Activated T-helper 9 cell treated with anti-CD3 and anti-CD28 coated beads, Interleukin-2, amount 50 U/mL, for 16 hours (primary cell): Measurements from ENCODE around the gene AFAP1L1.
"Not testable (repeated sequence)": the region's sequence is repeated elsewhere in the genome, so short reads cannot be mapped to it uniquely, and the experiment has no call there.

Source experiments
- DNase-seq: peaks from one replicate; pipeline ENCODE4 v3.0.0-alpha.2; 2020; ENCODE audit warnings: low read depth

AFAP1L1 gene

DNA sequence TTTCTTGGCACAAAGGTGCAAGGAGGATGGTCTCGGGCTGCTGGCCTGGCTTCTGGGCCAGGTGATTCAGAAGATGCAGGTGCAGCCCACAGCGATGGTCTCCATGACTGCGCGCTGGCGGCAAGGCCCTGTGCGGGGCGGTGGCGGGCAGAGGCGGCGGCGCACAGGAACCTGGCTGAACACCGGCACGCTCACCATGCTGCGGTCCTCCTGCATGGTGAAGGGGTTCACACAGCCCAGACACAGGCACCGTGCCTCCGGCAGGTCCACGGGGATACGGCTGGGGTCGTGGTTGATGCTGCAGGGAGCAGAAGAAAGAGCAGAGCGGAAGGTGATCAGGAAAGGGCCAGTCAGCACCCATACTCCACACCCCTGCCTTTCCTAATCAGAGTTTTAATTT lies 102.6 kb downstream of the AFAP1L1 start:
- no peak for DNase-seq

DNA sequence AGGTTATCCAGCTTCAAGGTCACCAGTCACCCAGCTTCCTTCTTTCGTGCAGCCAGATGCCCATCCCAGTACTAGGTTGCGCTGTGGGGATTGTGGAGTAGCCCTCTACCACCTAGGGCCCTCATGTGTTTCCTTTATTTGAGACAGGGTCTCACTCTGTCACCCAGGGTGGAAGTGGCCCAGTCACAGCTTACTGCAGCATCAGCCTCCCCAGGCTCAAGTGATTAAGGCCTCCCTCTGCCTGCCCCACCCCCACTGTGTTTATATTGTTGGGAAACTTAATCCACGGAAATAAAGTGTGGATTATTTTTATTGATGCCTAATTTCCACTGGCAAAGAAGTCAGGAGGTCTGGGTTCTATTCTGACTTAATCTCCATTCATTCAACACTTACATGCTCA lies 103.1 kb downstream of the AFAP1L1 start:
- no peak for DNase-seq

DNA sequence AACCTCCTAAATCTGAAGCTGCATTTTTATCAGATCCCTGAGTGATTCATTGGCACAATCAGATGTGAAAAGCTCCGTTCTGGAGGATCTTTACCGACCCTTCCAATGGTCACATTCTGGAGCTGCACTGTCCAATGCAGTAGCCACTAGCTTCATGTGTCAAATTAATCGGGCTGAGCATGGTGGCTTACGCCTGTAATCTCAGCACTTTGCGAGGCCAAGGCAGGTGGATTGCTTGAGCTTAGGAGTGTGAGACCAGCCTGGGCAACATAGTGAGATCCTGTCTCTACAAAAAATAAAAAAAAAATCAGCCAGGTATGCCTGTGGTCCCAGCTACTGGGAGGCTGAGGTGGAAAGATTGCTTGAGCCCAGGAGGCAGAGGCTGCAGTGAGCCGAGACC lies 103.8 kb downstream of the AFAP1L1 start:
- no peak for DNase-seq

DNA sequence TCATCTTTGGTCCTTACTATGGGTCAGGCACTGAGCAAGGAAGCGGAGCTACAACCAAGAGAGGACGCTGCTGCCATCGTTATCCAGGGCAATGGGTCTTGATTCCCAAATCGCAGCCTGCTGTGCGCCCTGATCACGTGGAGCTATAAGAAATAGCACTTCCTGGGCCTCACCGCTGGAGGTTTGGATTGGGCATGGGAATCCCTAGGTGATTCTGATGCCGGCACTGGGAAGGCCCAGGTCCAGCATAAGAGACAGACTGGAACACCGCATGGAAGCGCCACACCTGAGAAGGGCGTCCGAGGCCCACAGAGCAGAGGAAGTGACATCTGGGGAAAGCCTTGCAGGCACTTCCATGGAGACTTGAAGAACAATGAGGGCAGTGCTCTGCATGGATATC lies 104.4 kb downstream of the AFAP1L1 start:
- DNase-seq: no peak

GRCh38 chr5:149376711-149377447 lies 105.2 kb downstream of the AFAP1L1 start:
- no peak for DNase-seq

DNA sequence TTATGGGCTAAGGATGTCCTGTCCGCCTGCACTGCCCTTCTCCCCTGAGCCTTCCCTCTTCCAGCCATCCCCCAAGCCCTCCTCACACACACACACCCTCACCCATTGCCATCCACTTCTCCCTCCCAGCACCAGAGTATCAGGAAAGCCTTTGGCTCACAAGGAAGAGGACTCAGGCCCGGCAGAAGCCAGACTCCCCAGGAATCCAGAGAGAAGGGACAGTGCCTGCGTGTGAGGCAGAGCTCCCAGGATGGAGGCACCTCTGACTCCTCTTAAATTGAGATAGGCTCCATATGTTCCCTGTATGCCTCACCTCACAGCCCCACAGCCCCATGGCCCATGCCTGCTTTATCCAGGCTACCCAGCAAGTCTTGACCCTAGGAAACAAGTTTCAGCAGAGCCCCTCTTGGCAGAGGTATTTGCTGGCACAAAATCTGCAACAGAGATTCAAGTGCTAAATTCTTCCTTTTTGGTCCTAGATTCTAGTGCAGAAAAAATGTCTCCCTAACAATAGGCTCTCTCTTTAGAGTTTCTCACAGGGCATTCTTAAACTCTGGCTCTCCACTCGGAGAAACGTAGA lies 106.7 kb downstream of the AFAP1L1 start:
- DNase-seq: no peak

DNA sequence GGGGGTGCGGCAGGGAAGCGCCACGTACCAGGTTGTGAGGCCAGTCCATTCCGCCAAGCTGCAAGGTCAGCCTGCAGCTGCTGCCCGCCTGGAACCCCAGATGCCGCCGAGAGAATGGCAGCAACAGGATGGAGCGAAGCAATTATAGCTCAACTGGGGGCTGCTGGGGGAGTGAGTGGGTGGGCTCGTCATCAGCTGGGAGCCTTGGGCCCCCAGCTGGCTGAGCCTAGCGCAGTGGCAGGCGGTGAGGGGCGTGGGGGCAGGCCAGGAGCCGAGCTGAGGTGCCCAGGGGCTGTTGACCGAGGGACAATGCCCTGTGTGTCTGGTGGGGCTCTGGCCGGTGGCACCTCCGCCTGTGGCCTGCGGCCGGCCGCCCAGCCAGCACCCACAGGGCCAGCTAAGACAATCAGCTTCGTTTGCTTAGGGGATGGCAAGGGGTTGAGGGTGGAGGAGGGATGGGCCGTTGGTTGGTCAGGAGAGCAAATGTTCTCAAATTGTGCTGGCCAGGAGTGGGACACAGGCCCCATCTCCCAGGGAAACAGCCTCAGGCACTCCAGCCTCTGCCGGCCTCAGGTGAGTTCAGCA lies 107.6 kb downstream of the AFAP1L1 start, which contains the start of gene IL17B:
Gene IL17B (minus strand): TSS at position 116 of the 585 bp plus-strand sequence. CDS start 67 bp downstream, at position 49.
- no peak for DNase-seq

DNA sequence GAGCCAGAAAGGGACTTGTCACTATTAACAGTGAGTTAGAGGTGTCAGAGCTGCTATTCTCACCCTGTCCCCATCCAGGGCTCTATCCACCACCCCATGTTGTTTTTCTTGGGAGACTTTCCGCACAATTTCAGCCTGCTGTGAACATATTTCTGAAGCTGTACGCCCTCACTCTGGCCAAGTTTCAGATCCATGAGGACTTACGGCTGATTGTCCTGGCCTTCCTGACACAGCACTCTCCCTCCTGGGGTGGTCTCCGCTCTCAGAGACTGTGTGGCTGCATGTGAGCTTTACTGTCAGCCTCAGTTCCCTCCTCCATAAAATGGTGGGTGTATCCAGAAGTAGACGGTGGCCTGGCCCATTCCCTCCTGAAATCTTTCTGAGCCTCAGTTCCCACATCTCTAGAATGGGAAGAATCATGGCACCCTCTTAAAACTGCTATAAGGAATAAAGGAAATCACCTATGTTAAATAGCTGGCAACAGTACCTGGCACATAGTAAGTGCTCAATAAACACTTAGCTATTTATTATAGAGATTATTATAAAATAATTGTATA lies 108.2 kb downstream of the AFAP1L1 start:
- DNase-seq: no peak

DNA sequence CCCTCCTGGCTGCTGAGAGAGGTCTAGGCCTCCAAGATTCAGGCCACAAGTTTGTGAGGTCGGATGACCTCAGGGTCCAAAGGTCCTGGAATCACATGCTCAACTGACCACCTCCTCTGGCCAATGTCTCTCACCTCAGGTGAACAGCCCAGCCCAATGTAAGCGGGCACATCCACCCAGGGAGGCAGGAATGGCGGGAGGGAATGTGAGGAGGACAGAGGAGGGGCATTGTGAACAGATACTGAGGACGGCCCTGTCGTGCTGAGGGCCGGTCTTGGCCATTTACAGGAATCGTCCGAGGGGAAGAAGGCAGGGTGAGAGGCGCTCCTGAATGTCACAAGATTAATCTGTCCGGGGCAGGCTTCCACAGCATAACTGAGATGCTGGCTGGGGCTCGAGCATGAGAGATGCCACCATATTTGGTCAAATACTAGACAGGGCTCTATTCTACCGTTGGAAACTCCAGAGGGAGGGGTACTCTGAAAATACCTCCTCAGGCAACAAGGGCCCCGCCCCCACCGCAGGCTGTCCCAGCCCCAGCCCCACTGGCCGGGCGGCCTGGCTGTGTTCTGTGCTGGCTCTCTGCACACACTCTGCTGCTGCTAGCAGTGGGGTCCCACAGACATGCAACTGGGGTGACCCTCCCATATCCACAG lies 108.9 kb downstream of the AFAP1L1 start:
- DNase-seq: no peak

DNA sequence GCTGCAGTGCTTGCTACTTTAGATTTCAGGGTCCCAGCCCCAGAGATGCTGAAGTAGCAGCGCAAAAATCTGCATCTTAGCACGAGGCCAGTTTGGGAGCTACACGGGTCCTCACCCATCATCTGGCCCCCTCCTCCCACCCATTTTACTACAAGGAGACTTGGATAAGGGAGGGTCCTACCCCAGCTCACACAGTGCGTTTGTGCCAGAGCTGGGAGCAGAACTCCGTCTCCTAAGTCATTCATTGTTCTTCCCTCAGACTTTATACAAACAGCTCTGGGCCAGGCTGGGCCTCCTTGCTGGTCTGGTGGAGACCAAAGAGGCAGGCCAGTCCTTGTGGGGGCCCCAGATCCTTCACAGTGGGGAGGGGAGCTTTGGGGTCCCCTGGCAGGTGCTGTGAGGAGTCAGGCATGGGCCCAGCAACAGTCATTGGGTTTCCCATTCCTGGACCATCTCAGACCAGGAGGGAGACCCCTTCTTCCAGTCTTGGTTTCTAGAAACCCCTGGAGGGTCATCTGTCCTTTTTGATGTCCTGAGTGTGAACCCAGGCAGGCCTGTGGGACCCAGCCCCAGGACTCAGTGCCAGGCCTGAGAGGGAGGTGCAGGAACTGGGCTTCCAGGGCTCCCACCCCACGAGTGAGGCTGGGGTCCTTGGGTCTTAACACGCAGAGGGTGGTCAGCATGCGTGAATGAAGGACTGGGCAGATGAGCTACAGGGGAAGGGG lies 109.8 kb downstream of the AFAP1L1 start:
- DNase-seq: no peak

DNA sequence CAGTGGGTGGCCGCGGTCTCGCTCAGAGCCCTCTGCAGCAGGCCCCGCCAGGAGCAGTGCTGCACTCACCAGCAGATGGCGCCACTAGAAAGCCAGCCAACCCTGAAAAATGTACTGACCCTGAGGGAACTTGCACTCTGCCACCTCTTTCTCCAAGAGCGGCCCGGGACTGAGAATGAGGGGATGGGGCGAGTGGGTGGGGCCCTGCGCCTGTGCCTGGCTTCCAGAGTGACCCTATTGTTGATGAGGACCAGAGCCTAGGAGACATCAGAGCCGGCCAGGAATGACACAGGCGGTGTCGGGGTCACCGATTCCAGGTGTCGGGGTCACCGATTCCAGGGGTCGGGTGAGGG lies 110.3 kb downstream of the AFAP1L1 start:
- peak; percentile 59 for DNase-seq

DNA sequence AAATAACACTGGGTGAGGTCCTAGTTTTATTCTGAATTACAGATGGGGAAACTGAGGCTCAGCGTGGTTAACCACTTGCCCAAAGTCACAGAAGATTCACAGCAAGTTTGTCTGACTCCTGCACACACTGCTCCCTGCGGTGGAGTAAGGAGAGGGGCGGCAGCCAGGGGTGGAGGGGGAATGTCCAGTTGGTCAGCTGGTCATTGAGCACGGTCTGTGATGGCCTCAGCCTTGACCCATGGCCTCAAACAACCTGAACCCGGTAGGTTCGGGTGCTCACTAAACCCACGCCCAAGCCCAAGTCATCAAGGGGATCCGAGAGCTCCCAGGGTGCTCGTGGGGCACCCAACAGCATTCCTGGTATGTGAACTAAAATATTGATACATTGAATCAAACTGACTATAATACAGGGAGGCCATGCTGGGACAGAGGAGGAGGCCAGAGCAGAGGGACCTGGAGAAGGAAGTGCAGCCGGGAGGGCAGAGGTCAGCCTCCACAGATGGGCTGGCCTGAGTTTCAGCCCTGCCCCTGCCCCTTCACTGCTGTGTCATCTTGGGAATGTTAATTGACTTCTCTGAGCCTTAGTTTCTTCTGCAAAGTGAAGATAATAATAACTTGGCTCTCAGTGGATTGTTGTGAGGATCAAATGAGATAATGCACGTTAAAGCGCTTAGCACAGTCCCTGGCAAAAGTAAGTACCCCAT lies 111.0 kb downstream of the AFAP1L1 start:
- no peak for DNase-seq

DNA sequence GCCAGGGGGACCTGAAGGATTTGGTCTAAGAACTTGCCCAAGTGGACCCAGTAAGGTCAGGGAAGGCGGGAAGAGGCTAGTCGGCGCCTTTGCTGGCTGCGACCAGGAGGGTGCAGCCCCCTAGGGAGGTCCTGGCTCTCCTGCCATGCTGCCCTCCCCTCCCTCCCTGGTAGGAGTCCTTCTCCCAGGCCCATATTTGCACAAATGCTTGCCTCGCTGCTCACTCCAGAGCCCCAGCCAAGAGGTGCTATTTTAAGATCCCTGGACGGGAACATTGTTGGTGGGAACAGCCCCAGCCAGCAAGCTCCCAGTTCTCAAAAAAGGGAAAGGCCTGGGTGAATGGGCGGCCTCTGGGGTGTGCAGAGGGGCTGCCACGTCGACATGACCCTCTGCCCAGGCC lies 111.7 kb downstream of the AFAP1L1 start:
- DNase-seq: no peak

GRCh38 chr5:149386166-149386565 lies 114.5 kb downstream of the AFAP1L1 start:
- no peak for DNase-seq

DNA sequence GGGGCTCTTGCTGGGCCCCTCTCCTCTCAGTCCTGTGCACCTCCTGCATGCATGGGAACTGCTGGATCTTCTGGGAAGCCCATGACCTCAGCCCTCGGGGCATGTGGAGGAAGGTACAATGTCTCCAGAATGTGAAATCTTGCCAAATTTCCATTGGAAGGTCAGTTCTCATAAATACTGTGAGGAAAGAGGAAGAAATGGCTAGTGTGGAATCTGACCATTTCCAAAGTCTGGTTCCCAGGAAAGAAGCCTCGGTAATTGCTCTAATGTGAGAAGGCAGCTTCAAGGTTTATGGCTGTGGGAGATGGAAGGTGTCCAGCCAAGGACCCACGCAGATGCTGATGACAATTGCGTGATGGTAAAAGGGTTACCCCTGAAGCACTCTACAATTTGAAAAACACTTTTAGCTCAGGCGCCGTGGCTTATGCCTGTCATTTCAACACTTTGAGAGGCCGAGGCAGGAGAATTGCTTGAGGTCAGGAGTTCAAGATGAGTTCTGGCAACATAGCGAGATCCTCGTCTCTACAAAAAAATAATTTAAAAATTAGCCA lies 115.5 kb downstream of the AFAP1L1 start:
- DNase-seq: no peak

DNA sequence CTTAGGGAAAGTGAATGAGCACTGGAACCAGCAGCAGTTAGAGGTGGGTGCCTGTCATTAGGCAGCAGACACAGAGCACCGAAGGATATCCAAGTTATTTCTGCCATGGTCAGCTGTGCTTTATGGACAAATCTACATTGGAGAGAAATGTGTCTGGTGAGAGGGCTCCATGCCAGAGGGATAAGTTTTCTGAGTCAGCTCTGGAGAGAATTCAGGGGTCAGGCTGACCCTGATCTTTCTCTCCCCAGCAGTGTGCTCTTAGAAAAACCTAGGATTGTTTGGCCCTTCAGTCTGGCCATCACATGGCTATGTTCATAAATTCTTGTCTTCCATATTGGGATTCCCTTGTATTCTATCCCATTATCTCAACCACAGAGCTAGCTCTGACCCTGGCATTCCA lies 116.3 kb downstream of the AFAP1L1 start:
- no peak for DNase-seq

GRCh38 chr5:149388498-149389190 lies 117.0 kb downstream of the AFAP1L1 start:
- DNase-seq: no peak

DNA sequence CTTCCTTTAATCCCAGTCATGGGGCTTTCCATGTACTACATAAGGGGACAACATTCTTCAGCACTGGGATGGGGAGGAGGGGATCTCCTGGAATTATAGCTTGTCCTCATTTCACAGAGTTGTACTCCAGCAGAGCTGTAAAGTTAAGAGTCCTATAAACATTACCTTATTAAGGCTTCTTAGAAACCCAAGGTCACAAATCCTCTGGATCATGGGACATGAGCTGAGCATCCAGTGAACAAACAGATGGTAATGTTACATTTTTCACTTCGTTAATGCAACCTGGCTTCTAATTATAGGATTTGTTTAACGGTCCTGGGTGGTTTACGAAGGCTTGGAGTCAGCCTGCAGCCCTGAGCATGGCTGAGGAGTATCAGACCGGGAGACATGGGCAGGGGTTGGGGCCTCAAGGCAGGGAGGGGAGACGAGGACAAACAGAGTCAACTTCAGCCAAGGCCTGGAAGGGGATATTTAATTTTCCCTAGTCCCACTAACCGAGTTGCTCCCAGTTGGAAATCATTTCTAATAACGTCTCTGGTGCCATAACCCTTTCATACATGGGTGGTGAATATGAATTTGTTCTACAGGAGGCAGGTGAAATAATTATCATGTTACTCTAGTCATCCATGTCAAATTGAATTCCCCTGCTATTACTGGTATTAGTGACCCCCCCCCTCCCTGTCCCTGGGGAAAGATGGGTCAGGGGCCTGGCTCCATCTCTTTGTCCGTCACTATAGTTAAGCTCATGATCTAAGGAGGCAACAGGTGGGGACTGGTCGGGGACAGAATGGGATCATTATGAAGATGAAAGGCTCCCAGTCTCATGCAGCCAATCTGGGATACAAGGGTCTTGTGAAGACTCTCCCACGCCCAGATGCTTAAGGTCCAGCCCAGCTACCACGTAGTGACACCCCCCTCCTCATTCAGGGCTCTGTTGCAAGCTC lies 118.2 kb downstream of the AFAP1L1 start:
- no peak for DNase-seq

DNA sequence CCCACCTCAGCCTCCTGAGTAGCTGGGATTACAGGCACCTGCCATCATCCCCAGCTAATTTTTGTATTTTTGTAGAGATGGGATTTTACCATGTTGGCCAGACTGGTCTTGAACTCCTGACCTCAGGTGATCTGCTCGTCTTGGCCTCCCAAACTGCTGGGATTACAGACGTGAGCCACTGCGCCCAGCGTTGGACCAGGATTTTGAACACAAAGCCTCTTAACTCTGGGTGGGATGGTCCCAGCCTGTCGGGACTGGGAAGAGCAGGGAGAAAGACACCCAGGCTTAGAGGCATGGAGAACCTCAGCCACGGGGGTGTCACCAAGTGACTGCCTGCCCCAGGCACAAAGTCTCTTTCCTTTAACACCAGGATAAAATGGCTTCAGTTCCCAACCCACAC lies 119.4 kb downstream of the AFAP1L1 start:
- not testable (repeated sequence) for DNase-seq
